H1 (cell line): ENCODE data around the gene ASPG. TPM values are rescaled to one million over a fixed set of nuclear protein-coding genes. Genes with fewer than 3 reads are reported as not detected.

Experiments used
- ASH2L ChIP-seq: fragments of 200-600, 300-600 bp; sonication (generic); IDR thresholded peaks from one replicate; pipeline ENCODE4 v1.7.1; 2017; ENCODE audit warnings: low read length
- CHD1 ChIP-seq: IDR thresholded peaks from 2 replicates; pipeline ENCODE4 v1.6.1; 2012; ENCODE audit warnings: low read depth, low read length, improper control_type of control experiment
- EZH2 ChIP-seq: fragments of 200-600 bp; sonication (generic); IDR thresholded peaks from 2 replicates; pipeline ENCODE4 v1.7.1; 2012; ENCODE audit warnings: low read depth, mild to moderate bottlenecking, moderate library complexity, low read length, inconsistent platforms; ENCODE audit not compliant: severe bottlenecking
- KDM4A ChIP-seq: IDR thresholded peaks from one replicate; pipeline ENCODE4 v1.7.1; 2012; ENCODE audit warnings: low read depth, mild to moderate bottlenecking, moderate library complexity, low read length, inconsistent platforms; ENCODE audit not compliant: severe bottlenecking
- MAFK ChIP-seq: IDR thresholded peaks from 2 replicates; pipeline ENCODE4 v1.6.1; 2012; ENCODE audit warnings: low read depth, mild to moderate bottlenecking, improper control_type of control experiment, low read length
- RBBP5 ChIP-seq: IDR thresholded peaks from 2 replicates; pipeline ENCODE4 v1.7.1; 2012; ENCODE audit warnings: low read depth, mild to moderate bottlenecking, inconsistent platforms, low read length, moderate library complexity, borderline replicate concordance
- polyA plus RNA-seq, 7 experiments: library from polyadenylated mRNA; depleted of rRNA in 3 of 7; stranded (reverse) in 5 of 7; unstranded in 2 of 7; fragments of >200 nt in 5 of 7; fragments of 200-250 nt in 2 of 7; gene quantifications; 1 replicate in 5 of 7; 2 replicates in 1 of 7; 4 replicates in 1 of 7; pipeline versions ENCODE4 v1.2.1 to v1.2.3, GENCODE V29; 2011 to 2013; ENCODE audit warnings: missing spikeins in 2 of 7, mixed read lengths in 2 of 7
- total RNA-seq: library from RNA; stranded (reverse); fragmentation: NEBNext Ultra II Directional; extraction: Animal tissue kit (Norgen Biotek cat#: 25700); gene quantifications from 2 replicates; pipeline ENCODE4 v1.2.1, GENCODE V29; 2021

Gene ASPG
- total and polyA plus RNA-seq, 2 of the 8 experiments (the other 6 are each of a cell fraction or from before 2014, with no cell fraction given), result 0.34 to 0.59 TPM

- TF ChIP-seq KDM4A (no peak), ASH2L (no peak), EZH2 (no peak), RBBP5 (no peak), CHD1 (no peak), MAFK (no peak)
Measured at GRCh38 chr14:104162495-104162894, 77.0 kb downstream of the ASPG start (continued).
